Measurements from ENCODE around the gene FXYD6. TPM values are rescaled to one million over a fixed set of nuclear protein-coding genes. Genes with fewer than 3 reads are reported as not detected.

Gene FXYD6
- total and polyA plus RNA-seq, 7 donors: 10.8 to 27.9 (median 14.0) TPM

GRCh38 chr11:117872420-117872961 lies 4.0 kb downstream of the FXYD6 start:
- Histone ChIP-seq H3K36me3 (ENCODE audit: insufficient read depth in 1 of 2, low read depth in 1 of 2) (no peaks in the 10 kb centered on the region), H3K4me1 (no peaks in the 10 kb centered on the region), H3K4me3 (no peak overlapping the region), H3K27me3 (ENCODE audit: insufficient read depth in 3 of 3, low read length in 2 of 3) (peaks cover 0 to 63% (median 24%) of the 10 kb centered on the region in 3 donors), H3K9me3 (no peaks in the 10 kb centered on the region), H3K27ac (no peak overlapping the region)
- peak in 1 of 4 donors; percentile 16 for ATAC-seq
- TF ChIP-seq CTCF (IDR thresholded peaks at IDR 0.05): no peak
- WGBS, 3 donors: 16 to 43% (median 29%) methylated on average over 12 of the region's 12 CpGs
- intact Hi-C loops (cut with DNase I): no loop called here
- DNase-seq: no peak

- DNase-seq (no peak), ATAC-seq (no peak)
- WGBS, 3 donors: 82 to 84% (median 83%) methylated on average over 5 of the region's 5 CpGs
- H3K27me3 ChIP-seq (ENCODE audit: insufficient read depth in 3 of 3, low read length in 2 of 3): peaks cover 0 to 55% (median 22%) of the 10 kb centered on the region in 3 donors
- H3K27ac ChIP-seq: no peak overlapping the region
- H3K36me3 ChIP-seq (ENCODE audit: insufficient read depth in 1 of 2, low read depth in 1 of 2): no peaks in the 10 kb centered on the region
- H3K4me1 ChIP-seq: no peaks in the 10 kb centered on the region
- TF ChIP-seq CTCF (IDR thresholded peaks at IDR 0.05): no peak
- H3K4me3 ChIP-seq: no peak overlapping the region
- intact Hi-C loops (cut with DNase I): no loop called here
- no peaks in the 10 kb centered on the region for H3K9me3 ChIP-seq
Measured at GRCh38 chr11:117871784-117872183, 4.7 kb downstream of the FXYD6 start.

- H3K9me3 ChIP-seq: no peaks in the 10 kb centered on the region
- no peak overlapping the region for H3K4me3 ChIP-seq
- no peak for TF ChIP-seq CTCF (IDR thresholded peaks at IDR 0.05)
- no peaks in the 10 kb centered on the region for H3K4me1 ChIP-seq
- no peaks in the 10 kb centered on the region for H3K36me3 ChIP-seq (ENCODE audit: insufficient read depth in 1 of 2, low read depth in 1 of 2)
- ATAC-seq (no peak), DNase-seq (no peak)
- peaks cover 0 to 52% (median 20%) of the 10 kb centered on the region in 3 donors for H3K27me3 ChIP-seq (ENCODE audit: insufficient read depth in 3 of 3, low read length in 2 of 3)
- intact Hi-C loops (cut with DNase I): no loop called here
- 80 to 84% (median 82%) methylated on average over 18 of the region's 18 CpGs for WGBS, 3 donors
- no peak overlapping the region for H3K27ac ChIP-seq
Measured at GRCh38 chr11:117871160-117871559, 5.3 kb downstream of the FXYD6 start.

GRCh38 chr11:117870103-117870952 lies 6.1 kb downstream of the FXYD6 start:
- no peak overlapping the region for H3K27ac ChIP-seq
- no peak for TF ChIP-seq CTCF (IDR thresholded peaks at IDR 0.05)
- no peaks in the 10 kb centered on the region for H3K36me3 ChIP-seq (ENCODE audit: insufficient read depth in 1 of 2, low read depth in 1 of 2)
- WGBS, 3 donors: 62 to 69% (median 68%) methylated on average over 9 of the region's 9 CpGs
- H3K9me3 ChIP-seq: no peaks in the 10 kb centered on the region
- no peak overlapping the region for H3K4me3 ChIP-seq
- H3K27me3 ChIP-seq (ENCODE audit: insufficient read depth in 3 of 3, low read length in 2 of 3): peaks cover 0 to 50% (median 16%) of the 10 kb centered on the region in 3 donors
- intact Hi-C loops (cut with DNase I): no loop called here
- DNase-seq (no peak), ATAC-seq (no peak)
- no peaks in the 10 kb centered on the region for H3K4me1 ChIP-seq

Measured in psoas muscle (tissue), 8 donors.